Calu3 (cell line): ENCODE measurements around the gene OR10C1. TPM values are rescaled to one million over a fixed set of nuclear protein-coding genes. Genes with fewer than 3 reads are reported as not detected.

ENCODE experiments used
- BruUV-seq: library from RNA; stranded (reverse); fragments of 400-500 nt; replicated peaks from 2 replicates; lab custom pipeline; 2021; lab: Mats Ljungman, UMichigan
- CTCF ChIA-PET: fragments of 300-600 bp; sonication (Branson Sonifier 250); formaldehyde crosslinking; loops from one replicate; lab custom pipeline; 2022; ENCODE audit warnings: antibody characterized with exemption; lab: Charles Lee
- DNase-seq: peaks from one replicate; pipeline ENCODE4 v3.0.0; 2022
- H3K27ac Mint-ChIP-seq: one replicate; pipeline ENCODE4 v1.8.0; 2022; ENCODE audit warnings: mixed read lengths; ENCODE audit not compliant: unreplicated experiment
- H3K27me3 Mint-ChIP-seq: one replicate; pipeline ENCODE4 v1.8.0; 2022; ENCODE audit warnings: mixed read lengths; ENCODE audit not compliant: unreplicated experiment
- H3K36me3 Mint-ChIP-seq: one replicate; pipeline ENCODE4 v1.8.0; 2022; ENCODE audit warnings: mild to moderate bottlenecking, moderate library complexity, mixed read lengths; ENCODE audit not compliant: insufficient read depth, unreplicated experiment
- H3K4me1 Mint-ChIP-seq: one replicate; pipeline ENCODE4 v1.8.0; 2022; ENCODE audit warnings: mild to moderate bottlenecking, low read depth, mixed read lengths; ENCODE audit not compliant: unreplicated experiment
- H3K4me3 Mint-ChIP-seq: one replicate; pipeline ENCODE4 v1.8.0; 2022; ENCODE audit warnings: mild to moderate bottlenecking, low read depth, moderate library complexity, mixed read lengths; ENCODE audit not compliant: unreplicated experiment
- H3K9me3 Mint-ChIP-seq: one replicate; pipeline ENCODE4 v1.8.0; 2022; ENCODE audit warnings: low read depth, mixed read lengths; ENCODE audit not compliant: unreplicated experiment
- CTCF ChIP-seq: fragments of 200-600 bp; IDR thresholded peaks from one replicate; pipeline ENCODE4 v1.8.0; 2022; ENCODE audit warnings: antibody characterized with exemption; ENCODE audit not compliant: unreplicated experiment
- intact Hi-C: fragments of 100-400 bp; cut with micrococcal nuclease; formaldehyde crosslinking; loops from one replicate; pipeline ENCODE4 v1.10.0; 2022; ENCODE audit not compliant: unreplicated experiment
- total RNA-seq: library from RNA; stranded (reverse); gene quantifications from 2 replicates; pipeline ENCODE4 v1.2.3, GENCODE V29; 2022

Gene OR10C1
- total RNA-seq, 1 experiment from 2014 or later, result not detected

DNA sequence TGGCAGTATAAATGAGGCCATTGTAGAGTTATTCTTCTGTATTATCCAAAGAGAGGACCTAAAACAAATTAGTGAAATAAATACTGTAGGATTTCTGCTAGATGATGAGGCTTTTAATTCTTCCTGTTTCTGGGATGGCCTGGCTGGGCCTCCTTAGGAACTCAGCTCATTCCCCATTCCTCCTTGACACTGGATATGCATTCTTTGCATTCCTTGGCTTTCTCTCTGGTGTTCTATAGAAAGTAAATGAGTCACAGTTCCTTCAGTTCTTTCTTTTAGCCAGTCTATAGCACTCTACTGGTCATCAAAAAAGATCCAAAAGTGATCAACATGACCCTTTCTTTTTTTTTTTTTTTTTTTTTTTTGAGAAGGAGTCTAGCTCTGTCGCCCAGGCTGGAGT is 8.6 kb downstream of the OR10C1 start:
- Mint-ChIP-seq H3K9me3 (no peaks in the 10 kb centered on the region), H3K36me3 (no peaks in the 10 kb centered on the region), H3K27me3 (no peaks in the 10 kb centered on the region), H3K27ac (no peak overlapping the region), H3K4me1 (no peaks in the 10 kb centered on the region), H3K4me3 (no peak overlapping the region)
- no TSS peak for BruUV-seq
- CTCF ChIA-PET, result interaction anchor here (0.7 kb wide), 1 partner anchor 302 kb away, joined by 6 read pairs; no protein-coding TSS in a partner anchor
- TF ChIP-seq CTCF, result no peak
- DNase-seq, result no peak
- intact Hi-C loops, result no loop called here

DNA sequence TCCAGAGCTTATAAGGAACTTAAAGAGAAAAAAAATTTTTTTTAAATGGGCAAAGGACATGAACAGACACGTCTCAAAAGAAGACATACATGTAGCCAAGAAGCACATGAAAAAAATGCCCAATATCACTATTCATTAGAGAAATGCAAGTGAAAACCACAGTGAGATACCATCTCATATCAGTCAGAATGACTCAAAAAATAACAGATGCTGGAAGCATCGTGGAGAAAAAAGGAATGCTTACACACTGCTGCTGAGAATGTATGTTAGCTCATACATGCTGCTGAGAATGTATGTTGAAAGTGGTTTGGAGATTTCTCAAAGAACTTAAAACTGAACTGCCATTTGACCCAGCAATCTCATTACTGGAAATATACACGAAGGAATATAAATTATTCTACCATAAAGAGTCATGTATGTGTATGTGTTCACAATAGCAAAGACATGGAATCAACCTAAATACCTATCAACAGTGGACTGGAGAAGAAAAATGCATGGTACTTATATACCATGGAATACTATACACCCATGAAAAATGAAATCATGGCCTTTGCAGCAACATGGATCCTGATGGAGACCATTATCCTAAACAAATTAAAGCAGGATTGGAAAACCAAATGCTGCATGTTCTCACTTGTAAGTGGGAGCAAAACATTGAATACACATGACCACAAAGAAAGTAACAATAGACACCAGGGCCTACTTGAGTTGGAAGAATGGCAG is 12.5 kb downstream of the OR10C1 start:
- no peaks in the 10 kb centered on the region for H3K9me3 Mint-ChIP-seq
- TF ChIP-seq CTCF, result no peak
- H3K27ac Mint-ChIP-seq, result no peak overlapping the region
- H3K4me3 Mint-ChIP-seq, result no peak overlapping the region
- no peak for DNase-seq
- BruUV-seq, result no TSS peak
- no peaks in the 10 kb centered on the region for H3K4me1 Mint-ChIP-seq
- no peaks in the 10 kb centered on the region for H3K36me3 Mint-ChIP-seq
- CTCF ChIA-PET, result no interaction called here
- H3K27me3 Mint-ChIP-seq, result no peaks in the 10 kb centered on the region
- intact Hi-C loops, result no loop called here

- CTCF ChIA-PET, result no interaction called here
- intact Hi-C loops, result no loop called here
- H3K4me1 Mint-ChIP-seq, result peaks cover 12% of the 10 kb centered on the region
These were observed 17.9 kb downstream of the OR10C1 start, which contains the start of the genes OR11A1 and OR2H1 for GRCh38 chr6:29456971-29457370. Gene OR11A1, minus strand, starts transcription at chr6:29457071. Its CDS starts 29,430 bp downstream, at chr6:29427641. Gene OR2H1, plus strand, starts transcription at chr6:29457155. Its CDS starts 4,615 bp downstream, at chr6:29461770.

More at GRCh38 chr6:29456971-29457370, 17.9 kb downstream of the OR10C1 start, which contains the start of the genes OR11A1 and OR2H1:
- no peak for TF ChIP-seq CTCF
- no peak within 1 kb of the TSS for H3K4me3 Mint-ChIP-seq
- no peak within 1 kb of the TSS for H3K27ac Mint-ChIP-seq
- no peak for DNase-seq
- no peaks in the 10 kb centered on the region for H3K27me3 Mint-ChIP-seq
- H3K9me3 Mint-ChIP-seq, result peaks cover 5% of the 10 kb centered on the region
- no peaks in the 10 kb centered on the region for H3K36me3 Mint-ChIP-seq
- no TSS peak for BruUV-seq
